Testis (tissue), 3 donors: ENCODE data around the gene TIAM1. TPM values are rescaled to one million over a fixed set of nuclear protein-coding genes. Genes with fewer than 3 reads are reported as not detected.

Source experiments
- DNase-seq: peaks from one replicate; pipeline ENCODE4 v3.0.0-alpha.2; 2019
- H3K27ac ChIP-seq, 2 donors: fragments of 200-600 bp; sonication (generic); one replicate each; pipeline ENCODE4 v1.5.1; 2019
- H3K27me3 ChIP-seq: fragments of 200-600 bp; sonication (generic); one replicate; pipeline ENCODE4 v1.5.1; 2019
- H3K36me3 ChIP-seq: fragments of 200-600 bp; sonication (generic); one replicate; pipeline ENCODE4 v1.5.1; 2017; ENCODE audit warnings: low read depth; ENCODE audit errors: missing control alignments
- H3K4me1 ChIP-seq: fragments of 200-600 bp; sonication (generic); one replicate; pipeline ENCODE4 v1.5.1; 2019
- H3K4me3 ChIP-seq, 2 donors: fragments of 200-600 bp; sonication (generic); one replicate each; pipeline ENCODE4 v1.5.1; 2017 to 2019
- H3K9me3 ChIP-seq: fragments of 200-600 bp; sonication (generic); one replicate; pipeline ENCODE4 v1.5.1; 2017
- CTCF ChIP-seq, 3 experiments: fragments of 450-650 bp in 2 of 3; fragments of 200-600 bp in 1 of 3; sonication (generic) in 1 of 3; IDR thresholded peaks; one replicate each; pipeline ENCODE4 v1.5.1; 2016 to 2019; ENCODE audit warnings: antibody characterized with exemption in 3 of 3, mild to moderate bottlenecking in 2 of 3, moderate library complexity in 1 of 3
- POLR2A ChIP-seq: fragments of 450-650 bp; IDR thresholded peaks from one replicate; pipeline ENCODE4 v1.6.1; 2017; ENCODE audit warnings: antibody characterized with exemption, mild to moderate bottlenecking, moderate library complexity
- whole genome bisulfite sequencing, 2 donors: methylation state at CpG; one replicate each; pipeline ENCODE4 v1.1.5; 2018; 5-methylcytosine and 5-hydroxymethylcytosine counted together
- intact Hi-C: fragments of 100-400 bp; cut with DNase I; formaldehyde crosslinking; loops from one replicate; pipeline ENCODE4 v1.15.1; 2023; ENCODE audit warnings: low total_unique reads
- polyA plus RNA-seq: library from polyadenylated mRNA; stranded (reverse); fragments of 350-450 nt; fragmentation: Illumina TruSeq; extraction: RNeasy Lipid Tissue Mini Kit (QIAGEN cat#74804); gene quantifications from one replicate; pipeline ENCODE4 v1.2.3, GENCODE V29; 2014; ENCODE audit warnings: low read depth, low replicate concordance; ENCODE audit not compliant: insufficient read depth
- total RNA-seq, 2 donors: library from RNA; depleted of rRNA; stranded (reverse); fragments of >200 nt; gene quantifications; one replicate each; pipeline ENCODE4 v1.2.3, GENCODE V29; 2016

Gene TIAM1
- total and polyA plus RNA-seq, 3 donors from 2014 or later: 21.3 to 51.6 (median 34.6) TPM

GRCh38 chr21:31181082-31181750 lies 162.8 kb downstream of the TIAM1 start:
- Histone ChIP-seq H3K27ac (no peak overlapping the region), H3K4me3 (no peak overlapping the region), H3K36me3 (no peaks in the 10 kb centered on the region), H3K4me1 (no peaks in the 10 kb centered on the region), H3K27me3 (no peaks in the 10 kb centered on the region), H3K9me3 (no peaks in the 10 kb centered on the region)
- intact Hi-C loops: no loop called here
- 82 to 87% methylated on average over 12 of the region's 12 CpGs for WGBS, 2 donors
- TF ChIP-seq CTCF (IDR thresholded peaks at IDR 0.05) (no peak), POLR2A (no peak)
- no peak for DNase-seq

GRCh38 chr21:31180256-31181081 lies 163.6 kb downstream of the TIAM1 start:
- intact Hi-C loops: no loop called here
- H3K4me1 ChIP-seq: no peaks in the 10 kb centered on the region
- no peak overlapping the region for H3K4me3 ChIP-seq
- no peaks in the 10 kb centered on the region for H3K9me3 ChIP-seq
- 66 to 67% methylated on average over 5 of the region's 5 CpGs for WGBS, 2 donors
- no peak for DNase-seq
- TF ChIP-seq POLR2A (no peak), CTCF (IDR thresholded peaks at IDR 0.05) (peak; percentile 32 to 54 (median 54))
- H3K36me3 ChIP-seq: no peaks in the 10 kb centered on the region
- no peak overlapping the region for H3K27ac ChIP-seq
- H3K27me3 ChIP-seq: no peaks in the 10 kb centered on the region

- H3K27me3 ChIP-seq: no peaks in the 10 kb centered on the region
- no peaks in the 10 kb centered on the region for H3K9me3 ChIP-seq
- no peak for DNase-seq
- intact Hi-C loops: loop anchor here (10.0 kb wide), 1 partner anchor 72 kb away; no protein-coding TSS in a partner anchor
- H3K27ac ChIP-seq: no peak overlapping the region
- H3K4me3 ChIP-seq: no peak overlapping the region
- TF ChIP-seq CTCF (IDR thresholded peaks at IDR 0.05) (no peak), POLR2A (no peak)
- H3K36me3 ChIP-seq: no peaks in the 10 kb centered on the region
- peaks cover 7% of the 10 kb centered on the region for H3K4me1 ChIP-seq
- WGBS, 2 donors: 84 to 90% methylated on average over 4 of the region's 4 CpGs
These were observed 167.3 kb downstream of the TIAM1 start for GRCh38 chr21:31176725-31177124.

DNA sequence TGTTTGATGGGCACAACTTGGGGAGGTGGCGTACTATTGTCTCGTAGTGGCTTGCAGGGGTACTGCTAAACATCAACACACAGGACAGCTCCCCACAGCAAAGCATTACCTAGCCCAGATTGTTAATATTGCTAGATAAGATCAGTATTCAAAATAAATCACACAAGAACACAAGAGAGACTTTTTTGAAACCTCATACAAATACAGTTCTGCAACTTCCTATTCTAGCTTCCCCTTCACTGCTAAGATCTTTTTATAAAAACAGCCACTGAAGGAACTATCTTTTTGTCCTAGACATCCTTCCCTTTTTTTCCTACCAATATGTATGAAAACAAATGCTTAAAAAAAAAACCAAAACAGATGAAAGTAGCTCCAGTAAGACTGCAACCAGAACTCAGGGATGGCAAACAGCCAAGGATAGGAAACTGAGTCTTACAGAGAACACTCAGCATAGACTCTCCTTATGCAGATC lies 167.9 kb downstream of the TIAM1 start:
- H3K27me3 ChIP-seq: no peaks in the 10 kb centered on the region
- no peak overlapping the region for H3K27ac ChIP-seq
- H3K4me3 ChIP-seq: no peak overlapping the region
- intact Hi-C loops: loop anchor here (10.0 kb wide), 1 partner anchor 71 kb away; no protein-coding TSS in a partner anchor
- TF ChIP-seq POLR2A (no peak), CTCF (IDR thresholded peaks at IDR 0.05) (no peak)
- H3K9me3 ChIP-seq: no peaks in the 10 kb centered on the region
- WGBS, 2 donors: 78 to 90% methylated on average over 2 of the region's 2 CpGs
- no peaks in the 10 kb centered on the region for H3K36me3 ChIP-seq
- DNase-seq: no peak
- H3K4me1 ChIP-seq: peaks cover 7% of the 10 kb centered on the region
